Testis (tissue), 2 donors: ENCODE data around the gene CKAP4.

ENCODE experiments used
- CTCF ChIP-seq, 3 experiments: fragments of 450-650 bp in 2 of 3; fragments of 200-600 bp in 1 of 3; sonication (generic) in 1 of 3; IDR thresholded peaks; one replicate each; pipeline ENCODE4 v1.5.1; 2016 to 2019; ENCODE audit warnings: antibody characterized with exemption in 3 of 3, mild to moderate bottlenecking in 2 of 3, moderate library complexity in 1 of 3
- POLR2A ChIP-seq: fragments of 450-650 bp; IDR thresholded peaks from one replicate; pipeline ENCODE4 v1.6.1; 2017; ENCODE audit warnings: antibody characterized with exemption, mild to moderate bottlenecking, moderate library complexity

GRCh38 chr12:106238146-106238545 lies 9.7 kb downstream of the CKAP4 start:
- TF ChIP-seq CTCF (IDR thresholded peaks at IDR 0.05) (no peak), POLR2A (no peak)
